GM19463 (cell line): ENCODE data around the gene RUFY4.

Source experiments
- ATAC-seq: cut with Tn5 transposase; IDR thresholded peaks from one replicate; pipeline ENCODE4 v1.9.1; 2021; ENCODE audit warnings: mild to moderate bottlenecking, moderate library complexity; ENCODE audit not compliant: unreplicated experiment

RUFY4 gene

DNA sequence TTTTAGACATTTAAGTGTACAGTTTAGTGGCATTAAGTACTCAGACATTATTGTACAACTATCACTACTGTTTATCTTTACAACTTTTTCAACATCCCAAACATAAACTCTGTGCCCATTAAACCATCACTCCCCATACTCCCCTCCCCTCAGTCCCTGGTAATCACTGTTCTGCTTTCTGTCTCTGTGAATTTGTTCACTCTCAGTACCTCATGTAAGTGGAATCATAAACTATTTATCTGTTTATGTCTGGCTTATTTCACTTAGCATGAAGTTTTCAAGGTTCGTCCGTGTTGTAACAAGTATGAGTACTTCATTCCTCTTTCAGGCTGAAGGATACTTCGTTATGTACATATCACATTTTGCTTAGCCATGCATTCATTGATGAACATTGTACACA, 9.8 kb upstream of the RUFY4 start:
- no peak for ATAC-seq

DNA sequence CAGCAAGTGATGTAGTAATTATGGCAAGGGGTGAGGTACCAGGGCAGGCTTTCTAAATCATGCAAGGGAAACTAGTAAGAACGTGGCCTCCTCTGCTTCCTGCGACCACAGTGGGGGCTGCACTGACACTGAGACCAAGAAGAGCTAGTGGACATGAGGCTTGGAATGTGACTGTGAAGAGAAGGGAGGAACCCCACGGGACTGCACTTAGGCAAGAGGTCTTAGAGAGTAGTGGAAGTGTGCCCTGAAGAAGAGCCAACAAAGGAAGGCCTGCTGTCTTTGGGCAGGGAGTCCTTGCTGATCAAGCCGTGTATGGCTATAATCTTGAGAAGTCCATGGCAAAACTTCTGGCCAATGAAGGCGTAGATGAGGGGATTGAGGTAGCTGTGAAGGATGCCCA, 8.9 kb upstream of the RUFY4 start:
- ATAC-seq, result no peak

DNA sequence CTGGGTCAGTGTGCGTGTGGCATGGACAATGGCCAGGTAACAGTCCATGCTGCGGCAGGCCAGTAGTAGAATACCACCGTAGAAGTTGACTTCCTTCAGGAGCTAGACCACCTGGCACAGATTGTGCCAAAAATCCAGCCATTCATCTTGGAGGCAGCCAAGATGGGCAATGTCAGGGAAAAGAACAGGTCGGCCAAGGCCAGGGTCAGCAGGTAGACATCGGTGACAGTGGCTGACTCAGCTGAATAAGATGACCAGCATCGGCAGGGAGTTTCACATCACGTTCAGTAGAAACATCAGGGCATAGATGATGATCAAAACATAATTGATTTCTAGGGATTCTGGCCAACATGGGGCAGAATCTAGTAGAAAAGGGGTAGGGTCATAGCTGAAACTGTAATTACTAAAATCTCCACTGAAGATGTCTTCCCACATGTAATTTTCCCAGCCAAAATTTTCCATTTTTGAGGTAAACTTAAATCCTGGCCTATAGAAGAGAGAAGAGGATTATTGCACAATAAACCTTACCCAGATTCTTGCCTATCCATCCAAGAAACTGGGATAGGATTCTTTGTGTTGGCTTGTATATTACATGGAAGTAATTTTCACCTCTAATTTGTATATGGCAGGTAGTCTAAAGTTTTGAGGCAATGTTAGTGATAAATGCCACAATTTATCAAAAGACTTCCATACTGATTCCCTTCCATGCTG, 7.9 kb upstream of the RUFY4 start:
- no peak for ATAC-seq

DNA sequence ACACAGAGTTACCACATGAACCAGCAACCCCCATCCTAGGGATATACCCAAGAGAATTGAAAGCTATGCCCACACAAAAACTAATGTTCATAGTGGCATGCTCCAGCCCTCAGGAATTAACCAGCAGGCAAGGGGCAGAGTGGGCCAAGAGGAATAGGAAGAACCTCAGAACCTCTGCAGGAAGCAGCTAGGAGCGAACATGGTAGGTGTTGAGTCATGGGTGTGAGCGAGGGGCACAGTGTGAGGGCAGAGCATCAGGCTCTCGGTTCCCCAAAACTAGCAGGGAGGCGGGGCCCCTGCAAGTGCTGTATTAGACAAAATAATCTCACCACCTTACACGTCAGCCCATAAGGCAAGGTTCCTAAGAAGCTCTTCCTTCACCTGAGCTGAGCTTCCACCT, 5.6 kb upstream of the RUFY4 start:
- ATAC-seq, result peak; percentile 74

- ATAC-seq, result no peak
These were observed 5.2 kb upstream of the RUFY4 start for GRCh38 chr2:218063896-218064295.

- ATAC-seq, result no peak
These were observed 3.6 kb upstream of the RUFY4 start for GRCh38 chr2:218065239-218066006.

DNA sequence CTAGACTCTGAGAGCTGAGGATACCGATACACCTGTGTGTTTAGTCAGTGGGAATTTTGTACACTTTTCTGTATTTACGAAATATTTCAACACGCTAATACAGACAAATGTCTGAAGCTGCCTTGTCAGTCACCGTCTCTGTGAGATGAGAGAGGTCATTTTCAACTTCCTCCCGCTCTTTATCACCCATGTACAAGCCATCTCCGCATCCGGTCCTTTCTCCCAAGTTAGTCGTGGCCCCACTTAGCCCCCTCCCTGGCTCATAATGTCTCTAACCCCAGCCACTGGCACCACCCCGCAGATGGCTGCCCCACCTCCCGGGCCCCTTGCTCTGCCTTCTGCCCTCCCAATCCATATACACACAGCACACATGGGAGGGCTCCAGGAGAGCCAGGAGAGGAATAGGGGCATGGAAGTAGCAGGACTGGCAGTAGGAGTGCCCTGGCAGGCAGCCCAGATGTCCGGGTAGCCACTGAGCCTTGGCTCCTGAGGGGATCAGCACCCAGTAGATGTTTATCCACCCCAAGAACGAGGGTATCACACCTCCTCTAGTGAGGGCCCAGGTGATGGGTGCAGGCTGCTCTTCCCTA, 2.0 kb upstream of the RUFY4 start:
- no peak for ATAC-seq

- ATAC-seq, result no peak
These were observed 1.5 kb upstream of the RUFY4 start for GRCh38 chr2:218067523-218067922.

GRCh38 chr2:218069606-218070300, 700 bp downstream of the RUFY4 start:
- no peak for ATAC-seq

DNA sequence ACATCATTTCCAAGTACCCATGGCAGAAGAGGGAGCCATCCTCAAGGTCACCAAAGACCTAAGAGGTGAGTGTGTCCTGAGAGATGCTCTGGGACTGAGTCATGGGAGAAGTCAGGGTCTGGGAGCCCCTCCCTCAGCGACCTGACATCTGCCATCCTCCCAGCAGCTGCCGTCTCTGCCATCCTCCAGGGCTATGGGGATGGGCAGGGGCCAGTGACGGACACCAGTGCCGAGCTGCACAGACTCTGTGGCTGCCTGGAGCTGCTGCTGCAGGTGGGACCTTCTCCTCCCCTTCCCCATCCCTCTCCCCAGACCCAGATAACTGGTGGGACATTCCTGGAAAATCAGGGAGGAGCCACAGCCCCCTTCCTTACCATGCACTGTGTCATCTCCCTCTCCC, 1.5 kb downstream of the RUFY4 start:
- no peak for ATAC-seq

- no peak for ATAC-seq
These were observed 2.3 kb downstream of the RUFY4 start for GRCh38 chr2:218071218-218071937.

DNA sequence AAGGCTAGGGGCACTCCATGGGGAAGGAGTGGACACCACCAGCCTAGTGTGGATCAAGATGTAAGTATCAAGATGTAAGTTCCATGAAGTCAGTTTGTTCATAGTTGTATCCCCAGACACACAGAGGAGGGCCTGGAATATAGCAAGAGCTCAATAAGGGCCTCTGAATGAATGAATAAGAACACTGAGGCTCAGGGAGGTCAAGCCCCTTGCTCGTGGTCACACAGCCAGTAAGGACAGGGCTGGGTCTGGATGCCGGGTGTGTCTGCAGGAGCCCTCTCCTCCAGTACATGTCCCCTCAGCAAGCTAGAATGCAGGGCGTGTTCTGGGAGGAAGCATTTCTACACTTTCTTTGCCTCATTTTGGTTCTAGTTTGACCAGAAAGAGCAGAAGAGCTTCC, 2.9 kb downstream of the RUFY4 start:
- ATAC-seq, result no peak

DNA sequence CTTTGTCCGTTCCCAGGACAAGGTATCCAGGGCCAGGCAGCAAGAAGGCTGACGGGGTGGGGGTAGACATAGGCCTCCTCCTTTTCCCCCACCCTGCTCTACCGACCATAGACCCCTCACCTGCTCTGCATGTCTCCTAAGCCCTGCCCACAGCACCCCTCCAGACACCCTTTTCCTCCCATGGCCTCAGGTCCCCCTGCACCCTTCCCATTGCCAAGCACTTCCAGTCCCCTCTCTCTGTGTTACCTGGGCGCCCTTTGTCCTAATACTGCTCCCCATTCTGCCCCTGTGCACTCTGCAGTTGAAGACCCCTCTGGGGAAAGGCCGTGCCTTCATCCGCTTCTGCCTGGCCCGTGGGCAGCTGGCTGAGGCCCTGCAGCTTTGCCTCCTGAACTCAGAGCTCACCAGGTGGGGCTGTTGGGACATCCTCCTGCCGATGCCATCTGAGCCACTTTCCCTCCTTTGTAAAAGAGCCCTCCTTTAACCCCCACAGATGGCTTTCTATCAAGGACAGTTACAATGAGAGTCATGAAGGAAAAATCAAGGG, 3.5 kb downstream of the RUFY4 start:
- ATAC-seq, result no peak

DNA sequence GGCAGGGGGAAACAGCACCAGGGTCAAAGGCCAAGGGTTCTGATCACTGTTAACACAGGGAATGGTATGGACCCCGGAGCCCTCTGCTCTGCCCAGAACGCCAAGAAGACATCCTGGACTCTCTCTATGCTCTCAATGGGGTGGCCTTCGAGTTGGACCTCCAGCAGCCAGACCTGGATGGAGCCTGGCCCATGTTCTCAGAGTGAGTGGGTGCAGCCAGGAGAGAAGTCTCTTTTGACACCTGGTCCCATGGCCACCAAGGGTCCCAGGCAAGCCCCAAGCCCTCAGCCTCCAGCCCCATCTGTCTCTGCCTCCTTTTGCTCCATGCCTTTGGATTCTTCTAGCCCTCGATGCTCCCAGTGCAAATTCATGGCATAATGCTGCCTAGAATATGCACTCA, 4.1 kb downstream of the RUFY4 start:
- no peak for ATAC-seq

DNA sequence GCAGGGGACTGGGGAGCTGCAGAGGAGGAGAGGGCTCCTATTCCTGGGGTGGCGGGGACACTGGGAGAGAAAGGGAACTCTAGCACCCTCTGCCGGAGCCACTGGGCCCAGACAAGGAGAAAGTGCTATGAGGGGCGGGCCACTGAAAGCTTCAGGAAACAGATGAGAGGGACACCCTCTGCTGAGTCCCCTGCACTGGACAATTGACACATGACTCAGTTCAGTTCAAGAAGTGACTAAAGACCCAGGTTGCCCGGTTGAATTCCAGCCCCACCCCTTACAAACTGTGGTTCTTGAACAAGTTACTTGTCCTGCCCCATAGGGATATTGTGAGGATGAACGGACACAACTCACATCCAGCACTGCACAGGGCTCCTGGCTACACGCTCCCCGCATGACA, 5.0 kb downstream of the RUFY4 start:
- no peak for ATAC-seq

DNA sequence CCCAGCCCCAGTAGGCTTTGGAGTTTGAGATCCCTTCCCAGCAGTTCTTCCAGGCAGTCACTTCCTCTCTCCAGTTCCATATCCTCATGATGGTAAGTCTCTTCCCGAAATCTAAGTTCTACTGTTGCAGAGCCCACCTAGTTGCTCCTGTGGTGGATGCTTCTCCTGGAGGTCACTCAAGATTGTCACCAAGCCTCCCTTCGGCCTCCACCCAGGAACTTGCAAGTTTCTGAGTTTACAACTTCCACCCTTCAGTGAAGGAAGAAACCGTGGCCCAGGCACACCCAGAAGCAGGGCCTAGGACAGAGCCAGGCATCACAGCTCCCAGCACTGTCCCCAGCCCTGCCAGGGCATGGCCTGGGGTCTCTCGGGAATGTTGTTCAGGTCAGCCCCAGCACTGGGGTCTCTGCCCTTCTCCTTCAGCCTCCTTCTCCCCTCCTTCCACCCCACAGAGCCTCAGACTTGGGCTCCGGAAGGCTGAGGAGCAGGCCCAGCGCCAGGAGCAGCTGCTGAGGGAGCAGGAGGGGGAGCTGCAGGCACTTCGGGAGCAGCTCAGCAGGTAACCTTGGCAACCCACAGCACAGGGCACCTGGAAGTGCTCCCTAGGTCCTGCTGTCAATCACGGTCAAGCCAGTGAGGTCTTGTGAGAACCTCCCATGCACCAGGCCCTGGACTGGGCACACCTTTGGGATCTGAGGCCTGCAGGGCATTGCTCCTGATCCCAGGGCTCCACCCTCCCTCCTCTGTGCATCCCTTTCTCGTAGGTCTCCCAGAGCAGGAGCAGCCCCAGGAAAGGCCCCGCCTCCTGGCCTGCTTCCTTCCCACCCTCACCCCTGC, 7.1 kb downstream of the RUFY4 start:
- no peak for ATAC-seq

DNA sequence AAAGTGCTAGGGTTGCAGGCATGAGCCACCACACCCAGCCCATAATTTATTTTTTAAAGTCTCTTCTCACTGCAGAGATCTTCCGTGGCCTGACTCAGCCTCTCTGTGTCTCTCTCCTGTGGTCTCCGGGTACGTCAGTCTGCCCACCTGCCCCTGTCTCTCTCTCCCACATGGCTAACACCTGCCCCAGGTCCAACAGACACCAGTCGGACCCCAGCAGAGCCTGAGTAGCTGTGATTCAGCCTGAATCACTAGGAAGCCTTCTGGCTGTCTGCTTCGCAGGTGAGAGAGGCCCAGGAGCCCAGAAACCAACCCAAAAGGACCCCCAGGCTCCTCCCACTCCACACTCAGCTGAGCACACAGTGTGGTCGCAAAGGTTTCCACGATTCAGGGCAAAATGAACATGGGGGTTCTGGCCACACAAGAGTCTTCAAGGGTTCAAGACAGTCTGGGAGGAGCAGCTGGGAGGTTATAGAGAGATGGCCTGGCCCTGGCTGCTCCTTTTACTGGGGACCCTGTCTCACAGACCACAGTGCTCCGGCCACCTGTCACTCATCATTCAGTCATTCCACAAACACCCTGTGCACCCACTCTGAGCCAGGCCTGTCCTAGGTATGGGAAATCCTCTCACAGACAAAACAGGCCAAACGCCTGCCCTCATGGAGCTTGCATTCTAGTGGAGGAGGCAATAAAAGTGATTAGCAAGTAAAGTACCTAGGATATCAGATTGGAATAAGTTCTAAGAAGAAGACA, 8.6 kb downstream of the RUFY4 start:
- ATAC-seq, result no peak

DNA sequence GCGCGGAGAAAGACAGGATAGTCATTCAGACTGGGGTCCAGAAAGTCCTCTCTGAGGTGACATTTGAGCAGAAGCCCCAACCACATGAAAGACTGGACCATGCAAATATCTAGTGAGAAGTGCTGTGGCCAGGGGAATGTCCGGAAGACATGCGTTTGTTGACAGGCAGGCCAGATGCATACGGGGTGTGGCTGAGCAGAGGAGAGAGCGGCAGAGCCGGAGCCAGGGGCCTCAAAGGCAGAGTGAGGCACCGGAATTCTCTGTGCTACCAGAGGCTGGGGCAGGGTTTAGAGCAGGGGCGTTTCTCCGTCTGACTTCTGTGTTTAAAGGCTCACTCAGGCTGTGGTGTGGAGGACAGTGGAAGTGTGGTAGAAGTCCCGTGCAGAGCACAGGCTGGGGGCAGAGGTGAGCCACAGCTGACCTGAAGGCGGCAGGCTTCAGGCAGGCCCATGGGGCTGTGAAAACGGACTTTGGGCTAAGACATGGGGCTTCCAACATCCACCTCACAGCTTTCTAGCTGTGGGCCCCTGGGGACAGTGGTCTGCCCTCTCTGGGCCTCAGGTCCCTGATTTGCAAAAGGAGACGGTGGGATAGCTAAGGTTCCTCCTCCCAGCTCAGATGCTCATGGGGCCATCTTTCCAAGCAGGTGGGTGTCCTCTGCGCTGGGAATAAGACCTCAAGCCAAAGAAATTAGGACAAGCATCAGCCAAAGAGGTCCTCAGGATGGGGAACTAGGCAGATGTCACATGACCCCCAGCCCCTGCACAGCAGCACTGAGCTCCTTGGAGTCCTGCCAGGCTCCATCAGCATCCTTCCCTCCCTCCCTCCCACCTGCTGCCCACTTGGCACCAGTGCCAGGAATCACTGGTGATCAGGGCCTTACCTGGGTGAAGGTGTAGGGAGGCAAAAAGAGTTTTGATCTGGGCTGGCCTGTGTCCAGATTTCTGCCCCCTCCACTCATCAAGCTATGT, 11.2 kb downstream of the RUFY4 start:
- no peak for ATAC-seq
